ENCODE data around the gene TOX3.

TOX3 gene

DNA sequence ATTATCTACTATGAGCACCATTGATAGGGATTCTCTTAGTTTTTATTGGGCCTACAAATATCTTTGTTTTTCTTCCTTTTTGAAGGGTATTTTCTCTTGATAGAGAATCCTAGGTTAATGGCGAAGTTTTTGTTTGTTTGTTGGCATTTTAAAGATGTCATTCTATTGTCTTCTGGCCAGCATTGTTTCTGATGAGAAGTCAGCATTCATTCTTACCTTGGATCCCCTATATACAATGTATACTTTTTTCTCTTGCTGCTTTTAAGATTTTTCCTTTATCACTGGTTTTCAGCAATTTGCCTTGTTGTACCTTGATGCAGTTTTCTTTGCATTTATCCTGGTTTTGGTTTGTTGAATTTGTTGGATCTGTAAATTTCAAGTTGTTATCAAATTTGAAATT lies 130.1 kb downstream of the TOX3 start:
- H3K27ac ChIP-seq, result no peak overlapping the region
- TF ChIP-seq, protein P1, sequence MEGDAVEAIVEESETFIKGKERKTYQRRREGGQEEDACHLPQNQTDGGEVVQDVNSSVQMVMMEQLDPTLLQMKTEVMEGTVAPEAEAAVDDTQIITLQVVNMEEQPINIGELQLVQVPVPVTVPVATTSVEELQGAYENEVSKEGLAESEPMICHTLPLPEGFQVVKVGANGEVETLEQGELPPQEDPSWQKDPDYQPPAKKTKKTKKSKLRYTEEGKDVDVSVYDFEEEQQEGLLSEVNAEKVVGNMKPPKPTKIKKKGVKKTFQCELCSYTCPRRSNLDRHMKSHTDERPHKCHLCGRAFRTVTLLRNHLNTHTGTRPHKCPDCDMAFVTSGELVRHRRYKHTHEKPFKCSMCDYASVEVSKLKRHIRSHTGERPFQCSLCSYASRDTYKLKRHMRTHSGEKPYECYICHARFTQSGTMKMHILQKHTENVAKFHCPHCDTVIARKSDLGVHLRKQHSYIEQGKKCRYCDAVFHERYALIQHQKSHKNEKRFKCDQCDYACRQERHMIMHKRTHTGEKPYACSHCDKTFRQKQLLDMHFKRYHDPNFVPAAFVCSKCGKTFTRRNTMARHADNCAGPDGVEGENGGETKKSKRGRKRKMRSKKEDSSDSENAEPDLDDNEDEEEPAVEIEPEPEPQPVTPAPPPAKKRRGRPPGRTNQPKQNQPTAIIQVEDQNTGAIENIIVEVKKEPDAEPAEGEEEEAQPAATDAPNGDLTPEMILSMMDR (conservative IDR thresholded peaks at IDR 0.05; ENCODE audit: low read depth), result no peak
- ChIA-PET POLR2A (ENCODE audit: low non-redundant PET) (no interaction called here), CTCF (no interaction called here)
- no peak for DNase-seq (ENCODE audit: low spot score)

DNA sequence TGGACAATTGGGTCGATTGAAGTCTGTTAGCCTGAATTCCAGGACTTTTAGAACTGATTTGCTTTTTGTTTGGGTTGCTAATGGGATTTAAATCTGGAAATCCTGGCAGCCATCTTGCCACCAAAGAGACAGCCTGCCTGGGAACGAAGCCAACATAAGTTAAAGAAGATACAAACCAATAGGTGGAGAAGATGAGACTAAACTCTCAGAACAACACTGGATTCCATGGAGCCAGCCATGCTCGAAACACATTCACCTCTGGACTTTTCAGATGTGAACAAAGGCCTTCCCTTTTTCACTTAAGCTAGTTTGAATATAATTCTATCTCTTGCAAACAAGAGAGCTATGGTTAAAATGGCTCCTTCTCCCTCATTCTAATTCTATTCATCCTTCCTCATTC lies 135.9 kb downstream of the TOX3 start:
- no peak for DNase-seq (ENCODE audit: low spot score)
- TF ChIP-seq, protein P1 (conservative IDR thresholded peaks at IDR 0.05; ENCODE audit: low read depth), result no peak
- CTCF ChIA-PET, result no interaction called here
- POLR2A ChIA-PET (ENCODE audit: low non-redundant PET), result no interaction called here
- no peak overlapping the region for H3K27ac ChIP-seq

DNA sequence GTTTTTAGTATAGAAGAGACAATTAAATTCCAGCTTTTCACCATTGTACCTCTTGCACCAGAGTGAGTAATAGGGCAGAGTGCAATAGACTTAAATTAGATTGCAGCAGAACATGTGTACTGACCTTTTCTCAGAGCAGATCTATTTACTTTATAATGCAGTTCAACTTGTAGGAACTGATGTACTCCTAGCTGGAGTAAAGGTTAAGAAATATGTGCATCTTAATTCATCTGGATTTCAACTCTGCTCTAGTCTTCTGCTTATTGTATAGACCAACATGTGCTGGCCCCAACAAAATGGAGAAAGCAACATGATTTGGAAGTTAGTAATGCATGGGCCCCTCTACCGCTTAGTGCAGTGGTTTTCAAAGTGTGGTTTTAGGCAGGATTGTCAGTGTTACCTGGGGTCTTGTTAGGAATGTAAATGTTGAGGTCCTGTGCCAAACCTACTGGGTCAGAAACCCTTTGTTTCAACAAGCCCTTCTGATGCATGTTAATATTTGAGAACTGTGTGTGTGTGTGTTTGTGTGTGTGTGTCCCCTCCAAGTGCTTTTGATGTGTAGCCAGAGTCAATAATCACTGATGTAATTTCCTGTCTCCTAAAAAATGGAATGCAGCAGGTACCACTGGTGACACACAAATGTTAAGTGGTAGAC lies 138.6 kb downstream of the TOX3 start:
- DNase-seq (ENCODE audit: low spot score), result no peak
- TF ChIP-seq, protein P1 (conservative IDR thresholded peaks at IDR 0.05; ENCODE audit: low read depth), result no peak
- POLR2A ChIA-PET (ENCODE audit: low non-redundant PET), result no interaction called here
- H3K27ac ChIP-seq, result no peak overlapping the region
- CTCF ChIA-PET, result interaction anchor here (0.6 kb wide), 1 partner anchor 217 kb away, joined by 3 read pairs; no protein-coding TSS in a partner anchor

DNA sequence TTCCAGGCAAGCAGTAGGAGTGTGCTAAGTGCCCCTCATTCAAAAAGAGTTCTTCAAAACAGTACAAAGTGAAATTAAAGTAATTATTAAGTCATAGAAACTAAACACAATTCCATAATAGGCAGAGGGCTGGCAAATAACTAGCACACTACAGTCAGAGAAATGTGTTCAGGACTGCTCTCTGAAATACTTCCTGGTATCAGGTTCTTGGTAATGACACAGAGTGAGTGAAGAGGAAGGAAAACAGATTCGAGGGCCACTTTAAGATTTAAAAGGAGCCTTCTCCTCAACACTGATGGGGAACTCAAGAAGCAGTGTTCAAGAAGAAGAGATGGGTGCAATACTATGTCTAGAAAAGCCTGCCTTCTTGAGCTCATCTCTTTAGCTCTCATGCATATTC lies 139.2 kb downstream of the TOX3 start:
- CTCF ChIA-PET, result interaction anchor here (0.6 to 0.7 kb wide), 2 partner anchors 24 to 216 kb away, joined by 3 read pairs; no protein-coding TSS in a partner anchor

DNA sequence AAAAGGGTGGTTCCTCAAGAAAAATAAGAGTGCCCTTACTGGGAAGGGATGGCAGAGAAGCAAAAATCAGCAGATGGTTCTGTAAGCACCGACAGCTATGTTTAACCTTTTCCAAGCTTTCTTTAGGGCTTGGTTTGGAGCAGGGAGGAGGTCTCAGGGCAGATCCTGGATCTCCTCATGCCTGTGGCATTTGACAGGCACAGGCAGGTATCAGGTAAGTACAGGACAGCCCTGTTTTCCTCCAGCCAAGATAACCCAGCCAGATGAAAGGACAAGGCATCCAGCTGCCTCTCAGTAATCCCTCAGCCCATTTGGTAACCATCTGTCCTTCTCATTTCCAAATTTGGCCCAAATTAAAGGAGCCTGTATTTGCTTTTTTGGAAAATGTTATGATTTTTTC lies 141.5 kb downstream of the TOX3 start:
- no peak overlapping the region for H3K27ac ChIP-seq
- DNase-seq (ENCODE audit: low spot score), result no peak
- TF ChIP-seq, protein P1 (conservative IDR thresholded peaks at IDR 0.05; ENCODE audit: low read depth), result no peak
- POLR2A ChIA-PET (ENCODE audit: low non-redundant PET), result no interaction called here
- CTCF ChIA-PET, result no interaction called here

More for the DNA sequence above, 139.2 kb downstream of the TOX3 start:
- no peak for DNase-seq (ENCODE audit: low spot score)
- TF ChIP-seq, protein P1 (conservative IDR thresholded peaks at IDR 0.05; ENCODE audit: low read depth), result no peak
- POLR2A ChIA-PET (ENCODE audit: low non-redundant PET), result no interaction called here
- H3K27ac ChIP-seq, result no peak overlapping the region

DNA sequence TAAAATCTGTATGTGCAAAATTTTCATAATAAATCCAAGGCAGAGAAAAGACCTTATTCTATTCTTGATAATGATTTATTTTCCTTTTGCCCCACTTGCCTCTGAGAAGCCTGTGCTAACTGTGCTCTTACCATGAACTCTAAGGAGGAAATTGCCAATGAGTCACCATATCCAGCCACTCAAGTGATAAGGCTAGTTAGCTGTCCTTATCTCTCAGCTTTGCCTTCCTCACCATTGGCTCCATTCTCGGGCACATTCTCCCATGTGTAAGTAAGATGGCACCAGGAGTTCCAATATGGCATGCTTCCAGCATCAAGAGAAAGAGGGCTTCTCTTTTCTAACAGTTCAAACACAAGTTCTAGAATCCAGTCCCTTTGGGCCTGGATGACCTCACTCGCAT lies 142.4 kb downstream of the TOX3 start:
- ChIA-PET CTCF (interaction anchor here (0.5 kb wide), 1 partner anchor 39 kb away, joined by 3 read pairs; no protein-coding TSS in a partner anchor), POLR2A (ENCODE audit: low non-redundant PET) (no interaction called here)
- no peak overlapping the region for H3K27ac ChIP-seq
- TF ChIP-seq, protein P1 (conservative IDR thresholded peaks at IDR 0.05; ENCODE audit: low read depth), result no peak
- DNase-seq (ENCODE audit: low spot score), result no peak

Measured in RWPE1 (cell line).